OCI-LY1 (cell line): ENCODE measurements around the gene PI4KB.

Source experiments
- H2AFZ ChIP-seq: fragments of 200-600 bp; sonication (generic), shearing (Covaris generic); 2 replicates; pipeline ENCODE4 v1.6.0; 2014; ENCODE audit warnings: antibody characterized with exemption, mild to moderate bottlenecking, low read length
- H3F3A ChIP-seq: fragments of 200-600 bp; sonication (generic), shearing (Covaris generic); 2 replicates; pipeline ENCODE4 v1.6.0; 2014; ENCODE audit warnings: mild to moderate bottlenecking, antibody characterized with exemption, low read length, moderate library complexity; ENCODE audit not compliant: insufficient read depth
- H3K27ac ChIP-seq: fragments of 200-600 bp; sonication (generic); 2 replicates; pipeline ENCODE4 v1.5.1; 2014; ENCODE audit warnings: low read length, mixed run types, mild to moderate bottlenecking, low read depth; ENCODE audit not compliant: poor library complexity, severe bottlenecking
- H3K27me3 ChIP-seq: fragments of 200-600 bp; sonication (generic); 2 replicates; pipeline ENCODE4 v1.6.0; 2014; ENCODE audit warnings: antibody characterized with exemption, mild to moderate bottlenecking, low read length, moderate library complexity; ENCODE audit not compliant: insufficient read depth
- H3K36me3 ChIP-seq: fragments of 200-600 bp; sonication (generic); 2 replicates; pipeline ENCODE4 v1.6.1; 2014; ENCODE audit warnings: mild to moderate bottlenecking, antibody characterized with exemption, low read length, moderate library complexity, mixed read lengths; ENCODE audit not compliant: insufficient read depth
- H3K4me1 ChIP-seq: fragments of 200-600 bp; sonication (generic); 2 replicates; pipeline ENCODE4 v1.5.1; 2014; ENCODE audit warnings: mild to moderate bottlenecking, low read length, moderate library complexity; ENCODE audit not compliant: insufficient read depth, severe bottlenecking
- H3K4me2 ChIP-seq: fragments of 200-600 bp; sonication (generic), shearing (Covaris generic); 2 replicates; pipeline ENCODE4 v1.6.1; 2014; ENCODE audit warnings: low read length
- H3K4me3 ChIP-seq: fragments of 200-600 bp; sonication (generic); 2 replicates; pipeline ENCODE4 v1.5.1; 2014; ENCODE audit warnings: low read length, low read depth, mild to moderate bottlenecking, mixed read lengths; ENCODE audit not compliant: poor library complexity, severe bottlenecking
- H3K79me2 ChIP-seq: fragments of 200-600 bp; shearing (Covaris generic); 2 replicates; pipeline ENCODE4 v1.6.1; 2016; ENCODE audit warnings: mixed run types, low read length, mixed read lengths; ENCODE audit not compliant: insufficient read depth
- H3K9ac ChIP-seq: fragments of 200-600 bp; sonication (generic), shearing (Covaris generic); 2 replicates; pipeline ENCODE4 v1.6.1; 2014; ENCODE audit warnings: mild to moderate bottlenecking, low read length, mixed read lengths
- H3K9me2 ChIP-seq: fragments of 200-600 bp; sonication (generic), shearing (Covaris generic); 2 replicates; pipeline ENCODE4 v1.6.1; 2014; ENCODE audit warnings: low read depth, mild to moderate bottlenecking, low read length, mixed read lengths
- H3K9me3 ChIP-seq: fragments of 200-600 bp; shearing (Covaris generic); 2 replicates; pipeline ENCODE4 v1.6.1; 2014; ENCODE audit warnings: low read length, mixed read lengths
- H4K20me1 ChIP-seq: fragments of 200-600 bp; sonication (generic), shearing (Covaris generic); 2 replicates; pipeline ENCODE4 v1.6.0; 2016; ENCODE audit warnings: mild to moderate bottlenecking, low read length; ENCODE audit not compliant: insufficient read depth
- EZH2 ChIP-seq: fragments of 200-600 bp; sonication (generic), shearing (Covaris generic); IDR thresholded peaks from 2 replicates; pipeline ENCODE4 v1.8.0; 2017; ENCODE audit warnings: borderline replicate concordance, mixed run types, mild to moderate bottlenecking, antibody characterized with exemption, low read length, moderate library complexity, mixed read lengths
- TF ChIP-seq, protein P1 (sequence below): fragments of 200-600 bp; sonication (generic), shearing (Covaris generic); IDR thresholded peaks from 2 replicates; pipeline ENCODE4 v1.5.1; 2017; ENCODE audit warnings: mild to moderate bottlenecking, antibody characterized with exemption, low read length, moderate library complexity, mixed read lengths

The PI4KB gene

DNA sequence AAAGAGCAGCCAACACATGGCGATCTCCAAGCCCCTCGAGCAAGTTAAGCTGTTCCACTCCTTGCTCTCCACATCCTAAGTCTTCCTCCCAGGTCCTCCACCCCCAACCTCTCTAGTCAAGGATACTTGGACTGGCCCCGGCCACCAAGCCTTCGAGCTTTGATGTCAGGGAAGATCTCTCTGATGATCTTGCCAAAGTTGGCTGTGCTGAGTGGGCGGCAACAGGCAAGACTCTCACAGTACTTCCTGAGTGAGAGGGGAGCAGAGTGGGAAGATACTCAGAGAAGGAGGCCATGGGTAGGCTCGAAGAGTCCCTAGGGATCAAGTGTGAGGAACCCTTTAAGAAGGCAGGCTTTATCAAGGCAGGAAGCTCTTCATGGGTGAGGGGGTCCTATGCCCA is 17.1 kb upstream of the PI4KB start:
- Histone ChIP-seq H3K9me3 (no peaks in the 10 kb centered on the region), H3K9me2 (no peaks in the 10 kb centered on the region), H3K4me1 (peaks cover 33% of the 10 kb centered on the region), H3K9ac (no peak overlapping the region), H3K27me3 (no peaks in the 10 kb centered on the region), H4K20me1 (no peaks in the 10 kb centered on the region), H3K79me2 (no peaks in the 10 kb centered on the region), H3K4me2 (no peak overlapping the region), H3K27ac (no peak overlapping the region), H3F3A (peaks cover 7% of the 10 kb centered on the region; the same call in 1 of the 2 replicates), H3K4me3 (no peak overlapping the region), H3K36me3 (peaks cover 50% of the 10 kb centered on the region), H2AFZ (no peak overlapping the region)
- TF ChIP-seq, protein P1, sequence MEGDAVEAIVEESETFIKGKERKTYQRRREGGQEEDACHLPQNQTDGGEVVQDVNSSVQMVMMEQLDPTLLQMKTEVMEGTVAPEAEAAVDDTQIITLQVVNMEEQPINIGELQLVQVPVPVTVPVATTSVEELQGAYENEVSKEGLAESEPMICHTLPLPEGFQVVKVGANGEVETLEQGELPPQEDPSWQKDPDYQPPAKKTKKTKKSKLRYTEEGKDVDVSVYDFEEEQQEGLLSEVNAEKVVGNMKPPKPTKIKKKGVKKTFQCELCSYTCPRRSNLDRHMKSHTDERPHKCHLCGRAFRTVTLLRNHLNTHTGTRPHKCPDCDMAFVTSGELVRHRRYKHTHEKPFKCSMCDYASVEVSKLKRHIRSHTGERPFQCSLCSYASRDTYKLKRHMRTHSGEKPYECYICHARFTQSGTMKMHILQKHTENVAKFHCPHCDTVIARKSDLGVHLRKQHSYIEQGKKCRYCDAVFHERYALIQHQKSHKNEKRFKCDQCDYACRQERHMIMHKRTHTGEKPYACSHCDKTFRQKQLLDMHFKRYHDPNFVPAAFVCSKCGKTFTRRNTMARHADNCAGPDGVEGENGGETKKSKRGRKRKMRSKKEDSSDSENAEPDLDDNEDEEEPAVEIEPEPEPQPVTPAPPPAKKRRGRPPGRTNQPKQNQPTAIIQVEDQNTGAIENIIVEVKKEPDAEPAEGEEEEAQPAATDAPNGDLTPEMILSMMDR: no peak
- no peak for TF ChIP-seq EZH2

GRCh38 chr1:151343587-151343986 is 16.4 kb upstream of the PI4KB start:
- Histone ChIP-seq H3F3A (peaks cover 7% of the 10 kb centered on the region; the same call in 1 of the 2 replicates), H3K79me2 (no peaks in the 10 kb centered on the region), H3K4me1 (peaks cover 33% of the 10 kb centered on the region), H3K27ac (no peak overlapping the region), H3K4me3 (no peak overlapping the region), H3K36me3 (peaks cover 50% of the 10 kb centered on the region), H3K9me3 (no peaks in the 10 kb centered on the region), H3K9me2 (no peaks in the 10 kb centered on the region), H3K27me3 (no peaks in the 10 kb centered on the region), H3K9ac (no peak overlapping the region), H3K4me2 (no peak overlapping the region), H2AFZ (no peak overlapping the region), H4K20me1 (no peaks in the 10 kb centered on the region)
- TF ChIP-seq EZH2: no peak
- TF ChIP-seq, protein P1: no peak

GRCh38 chr1:151342569-151342968 is 15.4 kb upstream of the PI4KB start:
- peaks cover 7% of the 10 kb centered on the region; the same call in 1 of the 2 replicates for H3F3A ChIP-seq
- no peak overlapping the region for H3K4me3 ChIP-seq
- no peaks in the 10 kb centered on the region for H3K79me2 ChIP-seq
- H3K4me2 ChIP-seq: no peak overlapping the region
- H3K36me3 ChIP-seq: peaks cover 50% of the 10 kb centered on the region
- no peaks in the 10 kb centered on the region for H3K9me2 ChIP-seq
- no peak overlapping the region for H2AFZ ChIP-seq
- H3K9me3 ChIP-seq: no peaks in the 10 kb centered on the region
- TF ChIP-seq EZH2: no peak
- TF ChIP-seq, protein P1: no peak
- H3K27ac ChIP-seq: no peak overlapping the region
- no peak overlapping the region for H3K9ac ChIP-seq
- H4K20me1 ChIP-seq: no peaks in the 10 kb centered on the region
- no peaks in the 10 kb centered on the region for H3K27me3 ChIP-seq
- peaks cover 26% of the 10 kb centered on the region for H3K4me1 ChIP-seq
